Cardiac atrium fibroblast (primary cell): ENCODE data around the gene ZBTB2. TPM values are rescaled to one million over a fixed set of nuclear protein-coding genes. Genes with fewer than 3 reads are reported as not detected.

Experiments used
- total RNA-seq: library from RNA; depleted of rRNA; stranded (reverse); fragments of >200 nt; gene quantifications from 2 replicates; pipeline ENCODE4 v1.2.3, GENCODE V29; 2015

Gene ZBTB2
- 4.5 and 5.7 TPM in 2 replicates for total RNA-seq

GRCh38 chr6:151391471-151392413 is at the start of gene ZBTB2:
ZBTB2 (minus strand) TSS chr6:151391559; CDS start chr6:151373637, 17,922 bp downstream.

Other genes with a start within 250 kb of the ZBTB2 start
- gene AKAP12, start 151.6 kb downstream of the ZBTB2 start, total RNA-seq, result 89.6 and 116 TPM in 2 replicates
- gene RMND1, start 60.6 kb upstream of the ZBTB2 start, total RNA-seq, result 16.2 and 20.6 TPM in 2 replicates
- under 0.01 and 0.18 TPM in 2 replicates for gene CCDC170, start 102.5 kb upstream of the ZBTB2 start, total RNA-seq